Islet precursor cell (in vitro differentiated cells): Measurements from ENCODE around the gene PVR.
"Not testable (repeated sequence)": the region's sequence is repeated elsewhere in the genome, so short reads cannot be mapped to it uniquely, and the experiment has no call there.

Source experiments
- DNase-seq: peaks from one replicate; pipeline ENCODE4 v3.0.0-alpha.2; 2018

The PVR gene

DNA sequence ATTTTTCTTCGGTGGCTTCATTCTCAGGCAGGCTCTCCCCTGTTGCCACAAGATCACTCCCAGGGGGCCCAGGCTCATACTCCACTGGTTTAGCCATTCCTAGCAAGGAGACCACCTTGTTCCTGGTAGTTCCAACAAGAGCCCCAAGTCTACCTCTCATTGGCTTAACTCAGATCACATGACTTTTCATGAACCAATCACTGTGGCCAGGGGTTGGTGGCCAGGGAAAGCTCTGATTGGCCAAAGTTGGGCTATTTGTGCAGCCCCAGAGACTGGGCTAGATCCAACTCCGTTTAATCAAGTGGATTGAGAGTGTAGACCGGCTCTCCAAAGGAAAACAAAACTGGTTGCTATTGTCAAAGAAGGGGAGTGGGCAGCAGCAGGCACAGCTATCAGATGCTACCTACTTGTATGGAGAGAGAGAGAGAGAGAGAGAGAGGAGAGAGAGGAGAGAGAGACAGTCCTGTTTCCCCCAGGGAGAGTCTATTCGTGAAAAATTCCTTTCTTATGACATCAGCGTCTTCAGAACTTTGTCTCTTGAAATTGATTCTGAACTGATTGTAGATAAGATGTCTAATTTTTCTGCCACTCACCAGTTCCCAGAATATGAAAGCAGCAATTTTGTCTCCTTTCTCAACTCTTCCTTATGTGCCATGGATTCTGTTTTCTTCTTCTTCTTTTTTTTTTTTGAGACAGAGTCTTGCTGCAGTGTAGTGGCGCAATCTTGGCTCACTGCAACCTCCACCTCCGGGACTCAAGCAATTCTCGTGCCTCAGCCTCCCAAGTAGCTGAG is 33.5 kb downstream of the PVR start:
- peak; percentile 66 for DNase-seq

DNA sequence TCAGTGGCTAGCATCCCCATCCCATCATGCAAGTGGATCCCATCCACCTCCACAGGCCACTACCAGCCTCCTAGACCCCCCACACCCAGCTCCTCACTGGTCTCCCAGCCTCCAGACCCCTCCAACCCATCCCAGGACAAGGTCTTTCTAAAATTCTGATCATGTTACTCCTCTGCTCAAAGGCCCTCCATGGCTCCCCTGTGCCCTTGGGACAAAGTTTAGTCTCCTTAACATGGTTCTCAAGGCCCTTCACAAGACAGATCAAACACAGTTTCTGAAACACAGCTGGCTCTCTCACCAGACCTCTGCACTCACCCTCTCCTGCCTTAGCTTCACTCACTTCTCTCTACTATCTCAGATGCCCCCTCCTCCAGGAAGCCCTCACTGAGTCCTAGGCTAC is 36.8 kb downstream of the PVR start:
- DNase-seq = no peak

DNA sequence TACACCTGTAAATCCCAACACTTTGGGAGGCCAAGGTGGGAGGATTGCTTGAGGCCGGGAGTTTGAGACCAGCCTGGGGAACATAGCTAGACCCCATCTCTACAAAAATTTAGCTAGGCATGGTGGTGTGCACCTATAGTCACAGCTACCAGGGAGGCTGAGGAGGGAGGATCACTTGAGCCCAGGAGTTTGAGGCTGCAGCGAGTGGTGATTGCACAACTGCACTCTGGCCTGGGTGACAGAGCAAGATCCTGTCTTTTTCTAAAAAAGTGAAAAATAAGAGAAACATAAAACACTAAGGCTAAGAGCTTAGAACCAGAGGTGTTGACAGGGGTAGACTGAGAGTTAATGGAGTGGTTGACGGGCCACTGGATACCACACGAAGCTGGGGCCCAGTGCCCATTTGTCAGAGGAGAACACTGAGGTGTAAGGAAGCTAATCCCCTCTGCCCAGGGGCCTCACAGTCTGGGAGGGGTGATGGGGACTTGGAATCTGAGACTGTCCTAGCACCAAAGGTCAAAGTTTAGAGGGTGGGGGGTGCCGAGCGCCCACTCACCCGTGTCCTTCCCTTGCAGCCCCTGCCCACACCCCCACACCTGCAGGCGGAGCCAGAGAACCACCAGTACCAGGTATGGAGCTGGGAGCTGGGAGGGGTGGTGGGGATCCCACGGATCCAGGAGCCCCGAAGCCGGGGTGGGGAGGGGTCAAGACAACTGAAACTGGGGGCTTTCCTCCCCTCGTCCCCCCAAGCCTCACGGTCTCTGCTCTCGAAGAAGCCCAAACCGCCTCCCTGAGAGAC is 38.5 kb downstream of the PVR start:
- no peak for DNase-seq

DNA sequence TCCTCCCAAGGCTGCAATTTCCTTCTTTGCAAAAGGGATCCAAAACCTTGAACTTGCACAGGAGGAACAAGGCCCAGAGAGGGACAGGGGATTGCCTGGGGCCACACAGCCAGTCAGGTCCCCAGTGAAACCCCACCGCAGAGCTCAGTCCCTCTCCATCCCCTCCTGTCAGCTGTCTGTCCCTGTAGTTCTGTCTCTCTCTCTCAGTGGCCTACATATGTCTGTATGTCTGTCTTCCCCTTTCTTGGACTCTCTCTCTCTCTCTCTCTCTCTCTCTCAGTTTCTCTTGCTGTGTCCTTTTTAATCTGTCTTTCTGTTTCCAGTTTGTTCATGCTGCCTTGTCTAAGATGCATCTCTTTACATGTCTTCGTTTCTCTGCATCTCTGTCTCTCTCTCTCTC is 39.1 kb downstream of the PVR start:
- DNase-seq = no peak

DNA sequence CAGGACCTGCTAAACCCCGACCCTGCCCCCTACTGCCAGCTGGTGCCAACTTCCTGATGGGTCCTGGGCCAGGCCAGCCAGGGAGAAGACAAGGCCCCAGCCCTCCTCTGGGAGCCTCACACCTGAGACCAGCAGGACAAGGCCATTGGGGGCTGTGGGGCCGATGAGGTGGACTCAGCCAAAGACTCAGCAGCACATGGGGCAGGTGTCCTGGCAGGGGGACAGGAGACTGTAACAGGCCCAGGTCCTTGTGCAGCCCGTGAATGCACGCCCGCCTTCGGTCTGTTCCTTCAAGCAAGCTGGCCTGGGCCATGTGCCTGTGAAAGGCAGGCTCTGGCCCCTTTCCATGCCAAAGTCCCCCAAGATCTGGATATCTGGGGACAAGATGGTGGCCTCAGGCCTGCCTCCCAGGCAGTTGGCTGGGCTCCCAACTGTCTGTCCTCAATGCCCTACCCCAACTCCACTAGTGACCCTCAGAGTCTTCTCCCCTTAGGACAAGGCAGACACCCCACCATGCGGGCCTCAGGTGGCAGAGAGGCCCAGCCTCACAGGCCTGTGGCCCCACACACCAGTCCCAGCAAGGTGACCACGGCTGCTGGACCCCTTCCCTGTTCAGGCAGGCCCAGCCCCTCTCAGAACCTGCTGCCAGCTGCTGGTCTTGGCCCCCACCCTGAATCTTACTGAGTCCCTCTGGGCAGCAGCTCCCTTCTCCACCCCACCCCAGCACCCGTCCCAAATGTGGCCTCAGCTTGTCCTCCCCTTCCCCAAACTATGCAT is 39.9 kb downstream of the PVR start:
- DNase-seq = no peak

DNA sequence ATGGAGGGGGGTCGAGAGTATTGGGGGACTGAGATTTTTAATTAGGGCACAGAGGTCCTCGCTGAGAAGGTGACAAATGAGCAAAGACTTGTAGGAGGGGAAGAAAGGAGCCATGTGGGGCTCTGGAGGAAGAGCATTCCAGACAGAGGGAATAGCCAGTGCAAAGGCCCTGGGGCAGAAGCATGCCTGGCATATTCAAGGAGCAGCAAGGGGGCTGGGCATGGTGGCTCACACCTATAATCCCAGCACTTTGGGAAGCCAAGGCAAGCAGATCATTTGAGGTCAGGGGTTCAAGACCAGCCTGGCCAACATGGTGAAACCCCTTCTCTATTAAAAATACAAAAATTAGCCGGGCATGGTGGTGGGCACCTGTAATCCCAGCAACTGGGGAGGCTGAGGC is 40.7 kb downstream of the PVR start:
- not testable (repeated sequence) for DNase-seq

DNA sequence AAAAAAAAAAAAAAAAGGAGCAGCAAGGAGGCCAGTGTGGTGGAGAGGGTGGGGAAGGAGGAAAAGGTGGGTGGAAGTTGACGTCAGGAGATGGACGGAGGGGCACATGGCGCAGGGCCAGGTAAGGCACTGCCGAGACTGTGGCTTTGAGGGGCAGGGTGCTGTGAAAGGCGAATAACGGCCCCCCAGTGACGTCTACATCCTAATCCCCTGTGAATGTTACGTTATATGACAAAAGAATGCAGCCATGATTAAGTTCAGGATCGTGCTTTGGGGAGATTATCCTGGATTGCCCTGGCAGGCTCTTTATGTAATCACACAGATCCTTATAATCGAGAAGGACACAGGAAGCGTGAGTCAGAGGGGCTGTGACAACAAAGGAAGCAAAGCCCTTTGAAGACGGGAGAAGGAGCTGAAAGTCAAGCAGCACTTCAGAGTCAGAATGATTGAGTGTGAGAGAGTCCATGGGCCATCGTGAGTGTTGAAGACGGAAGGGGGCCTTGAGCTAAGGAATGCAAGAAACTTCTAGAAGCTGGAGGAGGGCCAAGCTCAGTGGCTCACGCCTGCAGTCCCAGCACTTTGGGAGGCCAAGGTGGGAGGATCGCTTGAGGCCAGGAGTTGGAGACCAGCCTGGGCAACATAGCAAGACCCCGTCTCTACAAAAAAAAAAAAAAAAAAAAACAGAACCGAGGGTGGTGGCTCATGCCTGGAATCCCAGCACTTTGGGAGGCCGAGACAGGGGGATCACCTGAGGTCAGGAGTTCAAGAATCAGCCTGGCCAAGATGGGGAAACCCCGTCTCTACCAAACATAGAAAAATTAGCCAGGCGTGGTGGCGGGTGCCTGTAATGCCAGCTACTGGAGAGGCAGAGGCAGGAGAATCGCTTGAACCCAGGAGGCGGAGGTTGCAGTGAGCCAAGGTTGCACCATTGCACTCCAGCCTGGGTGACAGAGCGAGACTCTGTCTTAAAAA is 41.5 kb downstream of the PVR start:
- DNase-seq = peak; percentile 90

DNA sequence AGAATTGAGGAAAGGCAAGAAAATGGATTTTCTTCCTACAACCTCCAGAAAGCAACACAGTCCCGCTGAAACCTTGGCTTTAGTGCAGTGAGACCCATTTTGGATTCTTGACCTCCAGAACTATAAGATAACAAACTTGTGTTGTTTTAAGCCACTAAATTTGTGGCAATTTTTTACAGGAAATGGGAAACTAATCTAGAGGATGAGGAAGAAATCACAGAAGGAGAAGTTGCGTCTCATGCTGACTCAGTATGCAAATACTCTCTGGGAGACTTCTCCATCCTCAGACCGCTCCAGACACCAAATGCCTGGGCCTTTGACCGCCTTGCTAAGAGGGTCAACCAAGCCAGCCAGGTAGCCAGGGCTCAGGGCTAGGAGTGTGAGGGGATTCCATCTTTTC is 42.2 kb downstream of the PVR start:
- no peak for DNase-seq

DNA sequence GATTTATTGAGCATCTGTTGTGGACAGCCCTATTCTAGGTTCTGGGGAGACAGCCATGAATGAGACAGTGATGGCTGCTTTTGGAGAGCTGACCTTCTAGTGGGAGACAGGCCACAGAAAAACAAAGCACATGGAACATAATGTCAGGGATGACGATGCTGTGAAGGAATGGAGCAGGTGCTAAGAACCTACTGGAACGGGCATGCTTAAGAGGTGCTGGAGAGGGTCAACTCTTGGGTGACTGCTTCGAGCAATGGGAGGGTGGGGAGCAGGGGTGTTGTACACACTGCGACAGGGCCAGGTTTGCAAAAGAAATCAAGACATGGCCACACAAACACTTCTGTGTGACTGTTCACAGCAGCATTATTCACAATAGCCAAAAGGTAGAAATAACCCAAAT is 43.2 kb downstream of the PVR start:
- DNase-seq = no peak

DNA sequence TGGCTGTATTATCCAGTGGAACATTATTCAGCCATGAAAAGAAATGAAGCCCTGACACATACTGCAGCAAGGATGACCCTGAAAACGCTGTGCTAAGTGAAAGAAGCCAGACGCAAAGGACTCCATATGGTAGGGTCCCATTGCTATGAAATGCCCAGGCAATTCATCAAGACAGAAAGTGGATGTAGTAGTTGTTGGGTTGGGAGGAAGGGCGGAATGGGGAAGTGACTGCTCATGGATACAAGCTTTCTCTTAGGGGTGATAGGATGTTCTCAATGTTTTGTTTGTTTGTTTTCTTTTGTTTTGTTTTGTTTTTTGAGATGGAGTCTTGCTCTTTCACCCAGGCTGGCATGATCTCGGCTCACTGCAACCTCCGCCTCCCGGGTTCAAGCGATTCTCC is 44.2 kb downstream of the PVR start:
- DNase-seq = no peak

DNA sequence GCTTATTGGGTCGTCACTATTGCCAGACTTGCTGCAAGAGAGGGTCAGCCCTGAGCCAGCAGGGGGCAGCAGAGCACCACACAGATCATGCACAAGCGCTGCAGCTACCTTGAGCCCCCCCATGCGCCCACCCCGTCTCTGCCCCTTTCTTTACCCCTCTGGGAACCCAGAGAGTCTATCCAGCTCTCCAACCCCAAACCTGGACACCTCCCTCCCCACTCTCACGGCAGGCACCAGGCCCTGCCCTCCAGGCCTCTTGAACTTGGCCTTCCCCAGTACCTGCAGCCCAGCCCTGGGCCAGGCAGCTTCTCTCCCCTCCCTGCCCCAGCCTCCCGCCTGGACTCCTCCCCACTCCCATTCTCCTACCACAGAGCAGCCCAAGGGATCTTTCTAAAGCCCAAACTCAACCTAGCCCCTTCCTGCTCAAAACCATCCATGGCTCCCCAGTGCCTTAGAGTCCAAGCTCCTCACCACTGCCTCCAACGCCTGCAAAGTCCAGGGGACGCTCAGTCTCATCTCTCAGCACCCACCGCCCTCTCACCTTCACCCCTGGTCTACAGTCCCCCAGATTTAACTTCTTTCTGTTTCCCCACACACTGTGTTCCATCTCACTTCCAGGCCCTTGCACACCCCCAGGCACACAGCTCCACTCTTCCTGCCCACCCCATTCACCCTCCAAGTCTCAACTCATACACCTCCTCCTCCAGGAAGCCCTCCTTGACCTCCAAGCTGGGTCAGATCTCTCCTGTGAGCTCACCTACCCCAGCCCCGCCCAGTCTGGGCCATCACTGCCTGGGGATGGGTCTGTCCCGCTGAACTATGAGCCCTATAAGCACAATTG is 45.8 kb downstream of the PVR start:
- peak; percentile 83 for DNase-seq

DNA sequence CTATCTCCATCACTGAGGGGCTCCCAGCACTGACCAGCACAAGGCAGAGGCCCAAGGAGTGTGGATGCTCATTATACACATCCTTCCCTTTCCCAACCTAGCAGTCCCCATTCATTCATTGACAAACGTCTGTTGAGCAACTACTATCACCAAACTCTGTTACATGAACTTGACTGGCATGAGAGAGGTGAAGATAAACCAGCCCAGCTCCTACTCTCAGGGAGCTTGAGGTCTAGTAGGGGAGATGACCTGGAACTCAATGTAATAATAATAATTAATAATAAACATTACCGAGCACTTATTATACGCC is 46.4 kb downstream of the PVR start:
- no peak for DNase-seq

DNA sequence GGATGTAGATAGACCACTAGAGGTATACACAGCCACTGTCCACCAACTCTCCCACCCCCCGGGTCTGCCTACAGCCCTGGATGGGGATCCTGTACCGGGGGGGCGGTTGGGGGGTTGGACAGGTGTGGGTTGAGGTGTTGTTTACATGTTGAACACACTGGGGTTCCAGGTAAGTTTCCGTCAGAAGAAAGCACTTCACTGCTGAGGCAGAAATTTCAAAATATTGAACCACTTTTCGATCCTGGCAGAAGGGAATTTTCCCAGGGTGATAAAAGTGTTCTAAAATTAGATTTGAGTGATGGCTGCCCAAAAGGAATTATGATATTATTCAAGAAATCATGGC is 48.6 kb downstream of the PVR start:
- DNase-seq = no peak

DNA sequence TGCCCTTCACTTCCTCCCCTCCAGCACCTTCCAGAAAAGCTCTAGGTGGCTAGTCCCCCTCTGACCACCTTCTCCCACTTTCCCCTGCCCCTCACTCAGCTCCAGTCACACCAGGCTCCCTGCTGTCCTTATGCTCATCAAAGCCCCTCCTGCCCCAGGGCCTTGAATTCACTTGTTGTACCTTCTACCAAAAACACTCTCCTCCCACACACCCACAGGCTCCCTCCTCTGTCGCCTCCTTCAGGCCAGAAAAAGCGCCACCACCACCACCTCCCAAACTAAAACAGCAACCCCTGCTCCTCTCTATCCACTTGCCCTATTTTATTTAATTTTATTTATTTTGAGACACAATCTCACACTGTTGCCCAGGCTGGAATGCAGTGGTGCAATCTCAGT is 50.5 kb downstream of the PVR start:
- DNase-seq = no peak

DNA sequence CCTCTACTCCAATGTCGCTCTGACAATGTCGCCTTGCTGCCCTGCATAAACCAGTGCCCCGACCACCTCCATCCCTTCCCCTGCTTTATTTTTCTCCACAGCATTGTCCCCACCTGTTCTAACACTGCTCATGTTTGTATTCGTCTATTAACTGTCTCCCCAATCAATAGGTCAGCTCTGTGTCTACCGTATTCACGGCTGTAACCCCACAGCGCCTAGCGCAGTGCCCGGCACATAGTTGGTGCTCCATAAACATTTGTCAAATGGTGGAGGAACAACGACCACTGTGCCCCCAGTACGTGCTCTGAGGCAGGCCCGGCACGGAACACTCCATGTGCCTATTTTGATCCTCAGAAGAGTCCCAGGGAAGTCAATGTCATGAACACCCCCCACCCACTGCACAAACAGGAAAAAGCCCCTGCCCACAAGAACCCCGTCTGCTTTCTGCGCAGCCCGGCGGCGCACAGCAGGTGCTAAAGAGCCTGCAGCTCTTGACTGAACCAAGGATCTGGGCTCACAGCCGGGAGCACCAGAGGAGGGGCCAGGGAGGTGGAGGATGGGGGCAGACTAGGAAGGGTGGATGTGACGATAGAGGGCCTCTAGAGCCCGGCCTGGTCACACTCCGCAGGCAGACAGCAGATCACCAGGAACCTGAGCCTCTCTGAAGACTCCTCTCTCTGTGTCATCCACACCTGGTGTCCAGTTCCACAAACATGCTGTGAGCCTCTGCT is 53.4 kb downstream of the PVR start:
- DNase-seq = no peak

DNA sequence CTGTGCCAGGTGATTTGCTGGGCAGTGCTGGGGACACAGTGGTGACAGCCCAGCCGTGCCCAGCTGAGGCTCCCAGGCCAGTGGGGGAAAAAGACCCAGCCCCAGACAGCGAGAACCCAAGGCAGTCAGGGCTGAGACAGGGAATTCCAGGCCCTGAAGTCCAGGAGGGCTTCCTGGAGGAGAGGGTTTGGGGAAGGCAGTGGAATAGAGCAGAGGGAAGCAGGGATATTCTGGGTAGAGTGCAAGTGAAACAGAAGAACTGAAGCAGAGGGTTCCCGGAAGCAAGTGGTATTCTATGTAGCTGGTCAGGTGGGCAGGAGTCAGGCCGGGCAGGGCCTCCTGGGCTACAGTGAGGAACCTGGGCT is 53.9 kb downstream of the PVR start:
- no peak for DNase-seq

DNA sequence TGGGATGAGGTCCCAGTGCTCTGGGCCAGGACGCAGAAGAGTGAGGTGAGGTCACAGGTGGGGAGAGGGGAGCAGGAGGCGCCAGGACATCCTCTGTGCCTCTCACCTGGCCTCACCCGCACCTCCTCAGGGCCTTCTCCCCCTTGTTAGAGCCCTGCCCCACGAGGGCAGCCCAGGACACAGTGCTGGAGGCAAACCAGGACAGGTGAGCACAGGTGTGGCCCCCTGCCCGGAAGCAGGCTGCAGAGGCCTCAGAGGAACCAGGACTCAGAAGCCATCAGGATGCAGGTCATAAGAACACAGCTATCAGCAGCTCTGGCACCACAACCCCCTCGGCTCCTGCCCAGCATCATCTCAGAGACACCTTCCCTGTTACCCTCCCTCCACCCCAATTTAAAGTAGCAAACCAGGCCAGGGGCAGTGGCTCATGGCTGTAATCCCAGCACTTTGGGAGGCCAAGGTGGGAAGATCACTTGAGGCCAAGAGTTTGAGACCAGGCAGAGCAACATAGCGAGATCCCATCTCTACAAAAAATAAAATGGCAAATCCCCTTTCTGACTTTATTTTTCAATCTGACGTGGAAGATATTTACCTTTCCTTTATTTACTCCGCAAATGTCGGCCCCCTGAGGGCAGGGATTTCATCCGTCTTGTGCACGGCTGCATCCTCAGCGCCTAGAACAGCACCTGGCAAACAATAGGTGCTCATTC is 54.9 kb downstream of the PVR start, which contains the start of gene CEACAM16:
Gene CEACAM16 (plus strand): TSS at position 660 of the 710 bp plus-strand sequence. CDS start 2,306 bp downstream, outside the sequence.
- no peak for DNase-seq

DNA sequence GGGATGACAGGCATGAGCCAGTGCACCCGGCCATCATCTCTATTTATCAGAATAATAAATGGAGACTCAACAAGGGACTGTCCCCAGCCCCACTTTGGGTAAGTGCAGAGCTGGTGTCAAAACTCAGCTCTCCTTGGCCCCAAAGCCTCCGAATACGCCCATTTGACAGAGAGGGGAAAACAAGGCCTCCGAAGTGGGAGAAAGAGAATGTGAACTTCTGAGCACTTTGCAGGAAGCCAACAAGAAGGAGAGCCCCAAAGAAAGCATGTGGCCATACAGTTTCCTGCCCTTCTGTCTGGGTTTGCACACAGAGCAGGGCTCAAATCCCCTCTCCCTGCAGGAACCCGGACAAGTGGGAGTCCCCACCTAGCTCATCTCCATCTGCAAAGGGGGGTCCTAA is 56.8 kb downstream of the PVR start:
- no peak for DNase-seq

DNA sequence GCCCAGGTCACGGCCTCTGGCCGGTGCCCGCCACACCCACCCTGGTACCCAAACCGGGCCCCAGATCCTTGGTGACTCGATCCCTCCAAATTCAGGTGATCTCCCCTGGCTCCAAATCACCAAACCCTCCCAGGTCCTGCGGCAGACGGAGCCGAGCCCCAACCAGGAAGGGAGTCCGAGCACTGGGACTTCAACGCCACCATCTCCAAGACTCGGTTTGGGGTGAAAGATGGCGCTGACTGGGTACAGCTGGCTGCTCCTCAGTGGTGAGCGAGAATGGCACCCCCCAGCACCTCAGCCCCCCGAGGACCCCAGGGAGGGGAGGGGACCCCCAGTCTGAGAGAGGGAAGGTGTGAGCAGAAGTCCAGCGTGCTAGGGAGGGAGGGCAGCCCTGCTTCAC is 57.5 kb downstream of the PVR start:
- DNase-seq = no peak

DNA sequence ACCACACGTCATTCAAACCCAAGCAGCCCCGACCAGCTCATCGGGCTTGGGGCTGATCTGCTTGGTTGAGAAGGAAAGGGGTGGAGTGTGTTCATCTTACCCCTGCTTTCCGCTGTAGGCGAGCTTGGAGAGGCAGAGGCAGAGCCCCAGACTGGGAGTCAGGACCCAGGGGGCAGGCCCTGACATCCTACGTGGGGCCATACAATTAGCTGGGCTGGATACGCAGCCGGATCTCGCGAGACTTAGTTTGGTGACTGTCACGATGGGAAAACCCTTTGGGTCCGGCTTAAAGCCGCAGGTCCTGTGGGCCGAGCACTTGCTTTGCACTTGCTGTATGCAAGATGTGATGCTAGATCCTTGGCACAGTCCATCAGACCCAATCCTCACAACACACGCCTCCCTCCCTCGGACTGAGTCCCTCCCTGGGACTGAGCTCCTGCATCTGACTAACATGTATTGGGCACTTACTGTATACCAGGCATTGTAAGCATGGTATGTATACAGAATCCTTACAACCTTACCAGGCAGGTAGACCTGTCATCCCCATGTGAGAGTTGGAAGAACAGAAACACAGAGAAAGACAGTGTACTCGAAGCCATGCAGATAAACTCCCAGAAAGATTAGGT is 59.0 kb downstream of the PVR start:
- DNase-seq = no peak
